ENCODE data around the gene MED15. TPM values are rescaled to one million over a fixed set of nuclear protein-coding genes. Genes with fewer than 3 reads are reported as not detected.
"Not testable (repeated sequence)": the region's sequence is repeated elsewhere in the genome, so short reads cannot be mapped to it uniquely, and the experiment has no call there.

The MED15 gene
- total RNA-seq, 1 experiment from 2014 or later: 87.9 TPM

GRCh38 chr22:20472629-20473442 is 34.6 kb upstream of the MED15 start:
- no peaks in the 10 kb centered on the region for H3K27me3 ChIP-seq (ENCODE audit: insufficient read depth, low read depth)
- no peak overlapping the region for H2AFZ ChIP-seq
- H3K4me2 ChIP-seq: no peak overlapping the region
- H3F3A ChIP-seq (ENCODE audit: insufficient read depth, low read depth): no peaks in the 10 kb centered on the region
- H3K79me2 ChIP-seq (ENCODE audit: low read depth): no peaks in the 10 kb centered on the region
- H3K9me3 ChIP-seq (ENCODE audit: insufficient read depth, low read depth): no peaks in the 10 kb centered on the region
- no peaks in the 10 kb centered on the region for H3K36me3 ChIP-seq (ENCODE audit: low read depth)
- H3K9me2 ChIP-seq (ENCODE audit: insufficient read depth): no peaks in the 10 kb centered on the region
- ChIA-PET POLR2A (ENCODE audit: unreplicated experiment) (no interaction called here), CTCF (no interaction called here)
- DNase-seq: no peak
- H4K20me1 ChIP-seq (ENCODE audit: insufficient read depth): no peaks in the 10 kb centered on the region
- TF ChIP-seq EZH2 (IDR thresholded peaks at IDR 0.05; ENCODE audit: low read depth) (no peak), CTCF (conservative IDR thresholded peaks at IDR 0.05) (no peak)
- intact Hi-C loops (cut with micrococcal nuclease; ENCODE audit: unreplicated experiment): no loop called here
- H3K4me3 ChIP-seq: no peak overlapping the region
- no peak overlapping the region for H3K27ac ChIP-seq
- H3K4me1 ChIP-seq (replicated peaks; ENCODE audit: insufficient read depth): no peaks in the 10 kb centered on the region
- no TSS peak for BruUV-seq (replicated peaks)

GRCh38 chr22:20475115-20475436 is 32.3 kb upstream of the MED15 start:
- no peaks in the 10 kb centered on the region for H3K79me2 ChIP-seq (ENCODE audit: low read depth)
- intact Hi-C loops (cut with micrococcal nuclease; ENCODE audit: unreplicated experiment): no loop called here
- no TSS peak for BruUV-seq (replicated peaks)
- no peaks in the 10 kb centered on the region for H3K9me2 ChIP-seq (ENCODE audit: insufficient read depth)
- H3K4me1 ChIP-seq (replicated peaks; ENCODE audit: insufficient read depth): no peaks in the 10 kb centered on the region
- H3K27ac ChIP-seq: no peak overlapping the region
- H2AFZ ChIP-seq: no peak overlapping the region
- H3K27me3 ChIP-seq (ENCODE audit: insufficient read depth, low read depth): no peaks in the 10 kb centered on the region
- ChIA-PET POLR2A (ENCODE audit: unreplicated experiment) (no interaction called here), CTCF (no interaction called here)
- H3K4me2 ChIP-seq: no peak overlapping the region
- H4K20me1 ChIP-seq (ENCODE audit: insufficient read depth): no peaks in the 10 kb centered on the region
- TF ChIP-seq CTCF (conservative IDR thresholded peaks at IDR 0.05) (no peak), EZH2 (IDR thresholded peaks at IDR 0.05; ENCODE audit: low read depth) (no peak)
- no peaks in the 10 kb centered on the region for H3K9me3 ChIP-seq (ENCODE audit: insufficient read depth, low read depth)
- DNase-seq: no peak
- no peak overlapping the region for H3K4me3 ChIP-seq
- H3K36me3 ChIP-seq (ENCODE audit: low read depth): no peaks in the 10 kb centered on the region
- no peaks in the 10 kb centered on the region for H3F3A ChIP-seq (ENCODE audit: insufficient read depth, low read depth)

- POLR2A ChIA-PET (ENCODE audit: unreplicated experiment); H3K79me2 ChIP-seq (ENCODE audit: low read depth); H3K4me1 ChIP-seq (replicated peaks; ENCODE audit: insufficient read depth); H3K36me3 ChIP-seq (ENCODE audit: low read depth); BruUV-seq (replicated peaks); H3K9me3 ChIP-seq (ENCODE audit: insufficient read depth, low read depth); DNase-seq; H3K4me3 ChIP-seq; H4K20me1 ChIP-seq (ENCODE audit: insufficient read depth); H3K9me2 ChIP-seq (ENCODE audit: insufficient read depth); H3F3A ChIP-seq (ENCODE audit: insufficient read depth, low read depth); intact Hi-C loops (cut with micrococcal nuclease; ENCODE audit: unreplicated experiment); H3K27ac ChIP-seq; H3K27me3 ChIP-seq (ENCODE audit: insufficient read depth, low read depth); CTCF ChIA-PET; H3K4me2 ChIP-seq; H2AFZ ChIP-seq: not testable (repeated sequence)
Observed at GRCh38 chr22:20475569-20475968, 31.8 kb upstream of the MED15 start.

- H3K79me2 ChIP-seq (ENCODE audit: low read depth); H3K9me3 ChIP-seq (ENCODE audit: insufficient read depth, low read depth); BruUV-seq (replicated peaks); H3K27ac ChIP-seq; H3K4me1 ChIP-seq (replicated peaks; ENCODE audit: insufficient read depth); H3K4me2 ChIP-seq; H2AFZ ChIP-seq; intact Hi-C loops (cut with micrococcal nuclease; ENCODE audit: unreplicated experiment); H3K4me3 ChIP-seq; H3K27me3 ChIP-seq (ENCODE audit: insufficient read depth, low read depth); H3F3A ChIP-seq (ENCODE audit: insufficient read depth, low read depth); H3K9me2 ChIP-seq (ENCODE audit: insufficient read depth); H3K36me3 ChIP-seq (ENCODE audit: low read depth); CTCF ChIA-PET; POLR2A ChIA-PET (ENCODE audit: unreplicated experiment); DNase-seq; H4K20me1 ChIP-seq (ENCODE audit: insufficient read depth): not testable (repeated sequence)
Observed at GRCh38 chr22:20478059-20478458, 29.4 kb upstream of the MED15 start.

All from PC-9 (cell line).